ENCODE measurements around the gene VWA7.
"Not testable (repeated sequence)": the region's sequence is repeated elsewhere in the genome, so short reads cannot be mapped to it uniquely, and the experiment has no call there.

VWA7 gene

GRCh38 chr6:31801031-31801927 is 24.2 kb upstream of the VWA7 start:
- DNase-seq (ENCODE audit: low read depth) = not testable (repeated sequence)

GRCh38 chr6:31799781-31800180 is 22.7 kb upstream of the VWA7 start:
- DNase-seq (ENCODE audit: low read depth) = no peak

- no peak for DNase-seq (ENCODE audit: low read depth)
These were observed 20.5 kb upstream of the VWA7 start for GRCh38 chr6:31797588-31797987.

- DNase-seq (ENCODE audit: low read depth) = no peak
These were observed 19.9 kb upstream of the VWA7 start for GRCh38 chr6:31796993-31797385.

- peak; percentile 63 for DNase-seq (ENCODE audit: low read depth)
These were observed 18.6 kb upstream of the VWA7 start, which contains the start of gene VARS1 for GRCh38 chr6:31795616-31796298. VARS1 (minus strand) TSS chr6:31795752; CDS start chr6:31795217, 535 bp downstream.

GRCh38 chr6:31794866-31795615 is 17.9 kb upstream of the VWA7 start:
- DNase-seq (ENCODE audit: low read depth) = no peak

GRCh38 chr6:31794294-31794865 is 17.3 kb upstream of the VWA7 start:
- no peak for DNase-seq (ENCODE audit: low read depth)

- not testable (repeated sequence) for DNase-seq (ENCODE audit: low read depth)
These were observed 16.8 kb upstream of the VWA7 start for GRCh38 chr6:31793927-31794245.

- no peak for DNase-seq (ENCODE audit: low read depth)
These were observed 15.6 kb upstream of the VWA7 start for GRCh38 chr6:31792761-31793171.

GRCh38 chr6:31792090-31792374 is 14.9 kb upstream of the VWA7 start:
- no peak for DNase-seq (ENCODE audit: low read depth)

- DNase-seq (ENCODE audit: low read depth) = no peak
These were observed 14.4 kb upstream of the VWA7 start for GRCh38 chr6:31791324-31792089.

GRCh38 chr6:31785475-31785874 is 8.3 kb upstream of the VWA7 start:
- no peak for DNase-seq (ENCODE audit: low read depth)

GRCh38 chr6:31784098-31784925 is 7.2 kb upstream of the VWA7 start:
- DNase-seq (ENCODE audit: low read depth) = no peak

- DNase-seq (ENCODE audit: low read depth) = no peak
These were observed 5.2 kb upstream of the VWA7 start for GRCh38 chr6:31782126-31782855.

GRCh38 chr6:31781244-31782125 is 4.4 kb upstream of the VWA7 start:
- no peak for DNase-seq (ENCODE audit: low read depth)

- DNase-seq (ENCODE audit: low read depth) = no peak
These were observed 3.5 kb upstream of the VWA7 start for GRCh38 chr6:31780507-31781243.

GRCh38 chr6:31779908-31780307 is 2.8 kb upstream of the VWA7 start:
- DNase-seq (ENCODE audit: low read depth) = no peak

Measured in stimulated activated CD8-positive, alpha-beta memory T cell treated with anti-CD3 and anti-CD28 coated beads, Interleukin-15, amount 100 ng/mL, for 1 hour (primary cell).